Activated effector memory CD4-positive, alpha-beta T cell treated with Interleukin-2 at 50 U/mL for 16 hours (primary cell): Measurements from ENCODE around the gene NEURL1B.
"Not testable (repeated sequence)": the region's sequence is repeated elsewhere in the genome, so short reads cannot be mapped to it uniquely, and the experiment has no call there.

Source experiments
- DNase-seq: peaks from one replicate; pipeline ENCODE4 v3.0.0-alpha.2; 2020

Gene NEURL1B

DNA sequence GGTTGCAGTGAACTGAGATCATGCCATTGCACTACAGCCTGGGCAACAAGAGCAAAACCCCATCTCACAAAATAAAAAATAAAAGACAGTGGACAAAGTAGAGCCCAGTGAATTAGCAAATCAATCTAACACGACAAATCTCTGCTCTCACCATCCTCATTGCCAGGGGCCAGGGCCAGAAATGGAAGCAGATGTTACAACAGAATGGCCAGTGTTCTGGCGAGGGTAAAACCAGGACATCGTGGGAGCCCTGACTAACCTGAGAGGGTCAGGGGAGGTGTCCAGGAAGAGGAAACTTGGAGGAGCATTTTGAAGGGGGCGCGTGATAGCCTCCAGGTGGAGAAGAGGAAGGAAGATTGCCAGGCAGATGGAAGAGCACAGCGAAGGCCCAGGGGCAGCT, 58.4 kb downstream of the NEURL1B start:
- no peak for DNase-seq

DNA sequence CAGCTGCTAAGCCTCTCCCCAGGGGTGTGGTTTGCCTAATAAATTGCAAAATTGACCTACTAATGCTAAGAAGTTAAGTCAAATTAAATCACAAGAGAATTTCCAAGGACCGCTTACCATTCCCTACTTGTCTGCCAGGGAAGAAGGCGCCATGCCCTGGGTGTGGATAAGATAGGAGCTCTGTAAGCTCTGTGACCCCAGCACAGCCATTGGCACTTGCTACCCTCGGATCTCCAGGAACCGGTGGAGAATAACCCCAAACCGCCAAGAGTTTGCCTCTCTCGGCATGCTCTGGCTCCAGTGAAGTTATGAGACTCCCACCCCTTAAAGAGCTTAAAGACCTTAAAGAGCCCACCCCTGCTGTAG, 58.9 kb downstream of the NEURL1B start:
- DNase-seq = no peak

DNA sequence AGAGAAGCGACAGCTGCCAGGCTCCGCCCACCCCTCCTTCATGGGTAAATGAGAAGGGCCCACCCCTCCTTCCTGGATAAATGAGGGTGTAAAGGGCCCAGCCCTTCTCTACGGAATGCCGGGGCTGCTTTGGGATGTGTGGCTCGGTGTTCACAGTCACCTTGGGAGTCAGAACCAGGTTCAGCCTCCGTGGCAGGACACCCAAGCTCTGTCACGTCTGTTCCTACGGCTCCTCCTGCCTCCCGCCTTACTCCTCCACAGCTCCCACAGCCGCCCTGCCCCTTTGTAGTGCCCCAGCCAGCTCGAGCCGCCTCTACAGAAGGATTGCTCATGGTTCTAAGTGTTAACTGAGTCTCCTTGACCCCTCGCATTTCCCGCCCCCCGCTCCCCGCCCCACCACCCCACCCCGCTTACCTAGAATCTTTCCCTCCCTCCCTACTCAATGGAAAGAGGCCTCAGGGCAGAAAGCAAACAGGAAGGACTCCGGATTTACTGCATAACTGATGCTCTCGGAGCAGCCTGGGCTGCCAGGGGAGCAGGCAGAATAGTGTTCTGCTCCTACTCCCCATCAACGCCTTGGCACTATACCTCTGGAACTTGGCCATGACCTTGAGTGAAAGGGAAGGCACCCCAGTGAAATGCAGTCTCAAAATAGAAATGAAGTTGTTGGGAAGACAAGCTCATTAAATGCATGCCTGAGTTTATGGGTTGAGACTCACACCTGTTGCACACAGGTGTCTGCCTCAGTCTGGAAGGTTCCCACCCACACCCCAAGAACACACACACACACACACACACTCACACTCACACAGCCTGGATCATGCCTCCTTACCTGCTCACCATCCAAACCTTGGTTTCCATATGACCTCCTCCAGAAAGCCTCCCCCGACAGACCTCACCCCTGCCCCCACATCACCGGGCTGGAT, 59.6 kb downstream of the NEURL1B start:
- DNase-seq = no peak

DNA sequence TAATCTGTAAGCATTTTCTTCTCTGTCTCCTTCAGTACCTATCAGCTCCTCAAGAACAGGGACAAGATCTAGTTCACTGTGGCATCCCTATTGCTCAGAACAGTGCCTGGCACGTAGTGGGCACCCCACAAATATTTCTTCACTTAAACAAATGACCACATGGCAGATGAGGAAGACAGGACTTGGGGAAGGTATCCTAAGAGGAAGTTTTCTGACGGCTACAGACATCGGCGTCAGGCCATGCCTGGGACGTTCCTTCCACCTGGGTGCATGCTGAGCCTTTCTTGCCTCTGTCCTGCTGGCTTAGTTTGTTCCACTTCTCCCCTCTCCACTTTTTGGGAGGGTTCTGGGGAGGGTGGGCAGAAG, 60.2 kb downstream of the NEURL1B start:
- no peak for DNase-seq

DNA sequence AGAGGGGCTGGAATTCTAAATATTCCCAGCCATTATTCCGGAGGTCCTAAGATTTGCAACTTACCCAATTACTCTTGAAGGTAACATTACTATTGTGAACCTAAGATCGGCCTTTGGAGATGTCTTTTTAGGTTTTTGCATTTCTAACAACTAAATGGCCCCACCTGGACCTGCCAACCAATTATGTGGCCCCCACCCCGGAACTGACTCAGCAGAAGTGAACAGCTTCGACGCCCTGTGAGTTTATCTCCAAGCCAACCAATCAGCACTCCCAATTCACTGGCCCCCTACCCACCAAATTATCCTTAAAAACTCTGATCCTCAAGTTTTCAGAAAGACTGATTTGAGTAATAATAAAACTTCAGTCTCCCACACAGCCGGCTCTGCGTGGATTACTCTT, 62.9 kb downstream of the NEURL1B start:
- DNase-seq = no peak

DNA sequence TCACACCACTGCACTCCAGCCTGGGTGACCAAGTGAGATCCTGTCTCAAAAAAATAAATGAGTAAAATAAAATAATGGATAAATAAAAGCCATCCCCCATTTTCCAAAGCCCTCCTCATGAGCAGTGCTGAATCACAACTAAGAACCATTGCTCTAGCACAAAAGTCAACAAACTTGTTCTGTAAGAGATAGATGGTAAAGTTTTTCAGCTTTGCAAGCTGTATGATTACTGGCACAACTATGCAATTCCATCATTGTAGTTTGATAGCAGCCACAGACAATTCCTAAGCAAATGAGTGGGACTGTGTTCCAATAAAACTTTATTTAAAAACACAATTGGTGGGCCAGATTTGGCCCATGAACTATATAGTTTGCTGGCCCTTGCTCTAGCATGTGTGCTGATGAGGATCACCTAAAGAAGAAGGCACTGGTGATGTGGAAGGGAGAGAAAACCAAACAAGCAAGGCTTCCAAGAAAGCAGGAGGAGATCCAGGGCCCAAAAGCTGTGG, 64.6 kb downstream of the NEURL1B start:
- DNase-seq = no peak

DNA sequence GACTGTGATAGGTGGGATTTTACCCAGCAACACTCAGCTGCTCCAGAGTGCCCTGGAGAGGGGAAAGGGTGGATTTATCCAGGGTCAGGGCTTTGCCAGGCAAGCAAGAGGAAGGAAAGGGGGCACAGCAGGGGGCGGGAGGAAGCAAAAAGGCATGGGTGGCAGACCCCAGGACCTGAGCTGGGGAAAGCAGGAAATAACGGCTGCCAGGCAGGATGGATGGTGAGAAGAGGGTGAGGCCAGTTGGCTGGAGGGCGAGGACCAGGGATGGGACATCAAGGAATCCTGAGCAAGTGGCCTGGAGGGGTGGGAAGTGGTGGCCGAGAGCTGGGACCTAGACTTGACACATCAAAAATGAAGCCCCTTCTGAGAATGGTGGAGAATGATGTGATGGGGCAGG, 65.7 kb downstream of the NEURL1B start:
- DNase-seq = no peak

DNA sequence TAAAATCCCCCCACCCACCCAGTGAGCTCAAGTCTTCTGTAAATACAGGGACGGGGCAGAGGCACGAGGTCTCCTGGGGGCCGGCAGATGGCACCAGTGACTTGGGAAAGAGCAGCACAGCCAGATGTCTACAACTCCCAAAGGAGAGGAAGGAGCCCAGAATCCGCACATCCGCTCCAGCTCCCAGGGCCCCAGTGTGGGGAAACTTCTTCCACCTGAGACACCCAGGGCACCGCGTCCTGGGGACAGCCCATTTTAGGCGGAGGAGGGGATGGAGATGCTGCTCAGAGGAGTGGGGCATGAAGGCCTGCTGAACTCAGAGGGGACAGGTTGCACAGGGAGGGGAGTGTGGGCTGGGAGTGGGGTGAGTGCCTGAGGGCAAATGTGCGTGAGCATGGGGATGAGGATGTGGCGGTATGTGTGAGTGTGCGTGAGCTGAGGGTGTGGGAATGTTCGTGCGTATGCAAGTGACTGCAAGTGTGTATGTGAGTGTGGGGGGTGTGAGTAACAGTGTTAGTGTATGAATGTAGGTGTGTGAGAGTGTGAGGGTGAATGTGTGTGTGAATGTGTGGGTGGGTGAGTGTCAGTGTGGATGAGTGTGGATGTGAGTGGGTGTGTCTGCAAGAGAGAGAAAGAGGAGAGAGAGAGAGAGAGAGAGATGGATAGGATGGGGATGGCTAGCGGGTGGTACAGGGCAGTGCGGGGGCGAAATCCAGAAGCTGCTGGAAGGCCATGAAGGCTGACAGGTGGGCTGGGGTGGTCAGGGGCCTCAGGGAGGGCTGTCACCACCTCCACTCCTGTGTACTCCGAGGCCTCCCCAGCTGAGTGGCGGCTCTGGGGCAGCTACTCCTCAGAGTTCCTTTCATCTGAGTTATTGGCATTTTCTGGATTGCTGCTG, 66.5 kb downstream of the NEURL1B start:
- DNase-seq = no peak

DNA sequence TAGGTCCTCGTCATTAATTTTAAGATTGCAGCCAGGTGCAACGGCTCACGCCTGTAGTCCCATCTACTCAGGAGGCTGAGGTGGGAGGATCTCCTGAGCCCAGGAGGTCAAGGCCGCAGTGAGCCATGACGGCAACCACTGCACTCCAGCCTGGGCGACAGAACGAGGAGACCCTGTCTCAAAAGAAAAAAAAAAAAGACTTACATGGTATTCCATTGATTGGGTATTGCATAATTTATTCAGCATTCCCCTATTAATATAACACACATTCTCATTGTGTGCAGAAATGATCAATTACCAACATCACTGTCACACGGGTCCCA, 67.1 kb downstream of the NEURL1B start:
- no peak for DNase-seq

DNA sequence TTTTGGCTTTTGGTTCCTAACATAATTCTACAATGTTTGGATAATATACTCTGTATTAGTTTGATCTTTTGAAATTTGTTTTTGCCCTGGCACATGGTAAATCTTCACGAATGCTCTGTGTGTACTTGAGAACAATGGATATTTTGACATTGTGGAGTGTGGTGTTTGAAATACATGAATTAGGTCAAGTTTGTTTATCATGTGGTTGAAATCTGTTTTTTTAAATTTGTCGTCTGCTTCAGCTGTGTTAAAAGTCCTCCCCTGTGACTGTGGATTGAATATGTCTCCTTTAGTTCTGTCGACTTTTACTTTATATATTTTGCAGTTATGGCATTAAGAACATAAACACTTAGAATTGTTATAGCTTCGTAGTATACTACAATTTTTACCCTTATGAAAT, 69.6 kb downstream of the NEURL1B start:
- no peak for DNase-seq

DNA sequence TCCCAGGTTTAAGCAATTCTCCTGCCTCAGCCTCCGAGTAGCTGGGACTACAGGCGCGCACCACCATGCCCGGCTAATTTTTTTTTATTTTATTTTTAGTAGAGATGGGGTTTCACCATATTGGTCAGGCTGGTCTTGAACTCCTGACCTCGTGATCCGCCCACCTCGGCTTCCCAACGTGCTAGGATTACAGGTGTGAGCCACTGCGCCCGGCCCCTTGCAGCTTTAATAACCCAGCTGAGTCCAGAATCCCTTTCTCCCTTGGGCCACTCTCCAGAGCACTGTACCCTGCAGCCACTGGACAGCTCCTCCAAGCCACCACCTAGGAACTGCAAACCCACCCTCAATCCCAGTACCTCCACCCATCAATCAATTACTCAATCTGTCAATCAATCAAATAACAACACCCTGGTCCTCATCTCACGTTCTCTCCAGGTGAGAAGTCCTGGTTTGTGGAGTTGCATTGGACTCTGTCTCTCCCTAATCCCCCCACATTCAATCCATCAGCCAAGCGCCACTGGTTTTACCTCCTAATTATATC, 70.3 kb downstream of the NEURL1B start:
- not testable (repeated sequence) for DNase-seq

DNA sequence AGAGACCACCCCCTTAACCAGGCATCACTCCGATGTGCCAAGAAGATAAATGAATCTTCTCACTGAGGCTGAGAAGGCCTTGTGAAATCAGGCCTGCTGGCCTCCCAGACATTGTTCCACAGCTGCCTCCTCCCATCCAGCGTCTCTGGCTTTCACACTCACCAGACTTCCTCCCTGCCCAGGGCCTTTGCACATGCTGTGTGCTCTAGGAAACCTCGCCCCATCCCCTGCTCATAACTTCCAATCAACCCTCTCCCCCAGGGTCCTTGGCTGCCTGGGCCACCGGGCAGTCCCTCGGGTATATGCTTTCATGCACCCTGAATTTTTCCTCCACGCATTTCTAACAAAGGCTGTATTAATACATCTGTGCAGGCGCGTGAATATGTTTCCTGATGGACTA, 71.5 kb downstream of the NEURL1B start:
- no peak for DNase-seq

DNA sequence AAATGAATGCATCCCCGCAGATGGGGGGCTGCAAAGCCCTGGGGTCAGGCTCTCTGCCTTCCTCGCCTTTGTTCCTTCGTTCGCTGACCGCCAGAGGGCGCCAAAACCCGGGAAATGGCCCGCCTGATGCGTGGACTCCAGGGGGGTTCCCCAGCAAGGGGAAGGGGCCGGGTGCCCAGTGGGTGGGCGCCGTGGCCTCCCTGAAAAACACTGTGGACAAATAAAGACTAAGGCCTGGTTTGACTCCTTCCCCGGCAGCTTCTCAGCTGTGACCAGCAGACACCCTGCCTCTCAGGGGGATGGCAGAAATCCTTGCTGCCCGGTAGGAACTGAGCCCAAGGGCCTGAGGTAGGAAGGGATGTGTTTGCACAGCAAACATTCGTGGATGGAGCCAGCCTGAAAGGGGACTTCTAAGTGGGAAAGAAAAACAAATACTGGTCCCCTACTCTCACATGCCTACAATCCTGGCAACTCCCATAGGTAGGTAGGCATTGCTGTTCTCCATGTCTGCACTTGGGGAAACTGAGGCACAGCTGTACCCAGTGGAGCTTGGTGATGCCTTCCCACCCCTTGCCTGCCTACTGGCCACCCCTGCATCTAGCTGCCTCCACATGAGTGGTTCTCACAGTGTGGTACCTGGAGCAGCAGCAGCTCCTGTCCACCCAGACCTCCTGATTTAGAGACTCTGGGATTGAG, 72.2 kb downstream of the NEURL1B start:
- peak; percentile 55 for DNase-seq

DNA sequence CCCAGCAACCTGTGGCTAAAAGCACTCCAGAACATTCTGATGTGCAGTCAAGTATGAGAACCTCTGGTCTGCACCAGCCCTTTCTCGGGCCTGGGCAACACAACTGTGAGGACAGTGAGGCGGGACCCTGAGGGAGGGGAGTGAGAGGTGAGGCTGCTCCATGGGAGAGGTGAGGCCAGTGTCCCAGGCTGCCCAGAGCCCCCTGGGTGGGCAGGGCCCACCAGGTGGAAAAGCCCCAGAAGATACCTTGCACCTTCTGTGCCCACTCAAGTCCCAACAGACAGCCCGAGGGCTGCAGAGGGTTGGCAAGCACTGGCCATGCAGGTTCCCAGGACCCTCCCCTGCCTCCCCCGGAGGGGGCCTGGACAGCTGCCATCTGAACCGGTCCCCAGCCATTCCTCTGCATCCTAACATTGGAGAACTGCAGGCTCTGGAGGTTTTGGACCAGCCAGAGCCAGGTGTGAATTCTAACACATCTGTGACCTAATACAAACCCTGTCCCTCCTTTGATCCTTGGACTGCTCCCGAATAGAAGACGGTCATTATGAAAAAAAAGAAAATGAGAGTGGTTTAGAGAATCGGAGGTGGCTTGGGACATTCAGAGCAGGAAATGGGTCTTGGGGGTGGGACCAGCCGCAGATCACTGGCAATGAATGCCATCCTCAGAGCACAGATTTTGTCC, 72.9 kb downstream of the NEURL1B start:
- no peak for DNase-seq

DNA sequence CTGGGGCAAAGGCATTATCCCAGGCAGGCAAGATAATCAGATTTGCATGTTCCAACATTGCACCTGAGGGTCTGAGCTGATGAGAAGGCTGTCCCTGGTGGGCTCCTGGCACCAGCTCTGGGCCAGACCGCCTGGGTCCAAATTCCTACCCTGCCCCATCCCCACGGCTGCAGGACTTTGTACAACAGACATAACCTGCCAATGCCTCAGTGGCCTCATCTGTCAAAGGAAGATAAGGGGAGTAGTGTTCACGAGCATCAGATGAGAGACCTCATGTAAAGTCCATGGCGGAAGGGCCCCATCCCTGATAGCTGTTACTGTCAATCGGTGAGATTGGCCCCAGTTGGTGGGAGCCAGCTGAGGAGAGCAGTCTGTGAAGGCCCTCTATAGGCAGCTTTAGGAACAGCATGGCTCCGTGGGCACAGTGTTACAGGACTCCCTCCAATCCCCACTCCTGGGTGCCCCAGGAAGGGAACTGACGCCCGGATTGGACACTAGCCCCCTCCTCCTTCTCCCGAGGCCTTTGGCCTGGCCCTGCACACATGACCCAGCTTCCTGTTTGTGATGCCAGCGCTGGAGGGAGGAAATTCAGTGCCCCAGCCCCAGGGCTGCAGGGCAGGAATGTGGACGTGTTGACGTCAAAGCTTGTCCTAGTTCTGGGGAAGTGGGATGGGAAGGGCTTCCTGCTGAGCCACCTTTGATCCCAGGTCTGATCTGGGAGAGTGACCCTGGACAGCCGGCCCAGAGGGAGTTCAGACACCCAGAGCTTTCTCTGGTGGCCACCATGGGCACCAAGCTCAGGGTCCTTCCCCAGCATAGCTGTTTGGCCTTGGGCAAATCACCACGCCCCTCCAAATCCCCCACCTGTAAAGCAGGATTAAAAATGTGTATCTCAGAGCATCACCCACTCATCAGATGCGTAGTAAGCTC, 73.7 kb downstream of the NEURL1B start:
- peak; percentile 46 for DNase-seq

DNA sequence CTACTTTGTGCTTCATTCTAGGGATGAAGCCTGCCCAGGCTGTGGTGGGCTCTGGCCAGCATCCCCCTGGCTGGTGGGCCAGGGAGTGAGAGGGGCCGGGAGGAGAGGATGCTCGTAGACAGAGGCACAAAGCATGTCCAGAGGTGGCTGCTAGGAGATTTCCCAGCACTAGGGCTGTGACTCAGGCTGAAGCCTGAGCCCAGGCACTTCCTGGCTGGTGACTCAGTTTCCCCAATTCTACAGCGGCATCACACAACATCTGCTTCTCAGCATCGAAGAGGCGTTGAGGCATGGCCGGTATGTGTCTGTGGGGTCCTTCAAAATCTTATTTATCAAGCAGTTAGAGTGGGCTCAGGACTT, 74.3 kb downstream of the NEURL1B start:
- no peak for DNase-seq

DNA sequence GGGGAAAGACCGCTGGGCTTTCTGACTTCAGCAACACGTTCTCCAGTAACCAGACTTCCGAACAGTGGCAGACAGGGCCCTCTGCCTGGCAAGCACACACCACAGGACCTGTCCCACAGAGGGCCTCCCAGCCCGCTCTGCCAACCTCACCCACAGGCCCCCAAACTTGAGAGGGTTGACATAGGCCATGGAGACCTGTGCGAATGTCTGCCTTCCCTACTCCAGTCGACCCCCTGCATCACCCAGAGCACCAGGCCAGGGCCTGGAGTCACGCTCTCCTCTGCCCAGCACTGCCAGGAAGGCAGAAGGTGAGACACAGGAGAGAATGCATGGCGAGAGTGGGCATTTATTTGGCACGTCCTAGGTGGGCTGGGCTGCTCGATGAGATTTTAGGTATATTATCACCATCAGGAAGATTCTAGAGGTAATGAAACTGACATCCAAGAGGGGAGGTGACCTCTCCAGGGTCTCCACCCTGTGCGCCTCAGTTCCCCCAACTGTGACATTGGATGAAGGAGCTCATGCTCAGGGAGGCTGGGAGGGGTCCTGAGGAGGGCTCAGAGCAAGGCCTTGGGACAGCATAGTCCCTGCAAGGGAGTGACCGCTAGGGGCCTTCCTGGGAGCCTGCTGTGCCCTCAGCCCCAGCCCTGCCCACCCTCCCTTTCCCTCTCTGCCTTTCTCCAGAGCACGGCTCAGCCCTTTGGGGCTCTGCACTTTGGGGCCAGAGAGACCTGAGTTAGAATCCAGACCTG, 75.0 kb downstream of the NEURL1B start:
- no peak for DNase-seq

DNA sequence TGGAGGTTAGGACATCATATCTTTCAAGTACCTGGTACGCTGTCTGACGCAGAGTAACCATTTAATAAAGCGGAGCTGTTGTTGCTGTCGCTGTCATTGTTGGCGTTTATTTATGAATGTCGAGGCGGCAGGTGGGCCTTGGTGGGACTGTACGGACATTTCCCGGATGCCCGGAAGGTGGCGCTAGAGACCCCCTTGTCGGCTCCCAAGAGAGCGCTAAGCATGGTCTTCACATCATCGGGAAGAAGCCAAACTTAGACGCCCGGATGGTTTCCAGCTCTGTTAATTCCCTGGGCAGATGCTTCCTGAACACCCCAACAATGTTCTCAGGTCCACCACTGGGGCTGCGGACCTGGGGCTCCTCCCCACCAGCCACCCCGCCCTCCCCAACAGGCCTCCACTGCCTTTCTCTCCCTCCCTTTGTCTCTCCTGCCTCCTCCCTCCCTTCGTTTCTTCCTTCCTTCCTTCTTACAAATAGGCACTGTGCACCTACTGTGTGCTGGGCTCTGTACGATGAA, 75.8 kb downstream of the NEURL1B start:
- DNase-seq = peak; percentile 72

DNA sequence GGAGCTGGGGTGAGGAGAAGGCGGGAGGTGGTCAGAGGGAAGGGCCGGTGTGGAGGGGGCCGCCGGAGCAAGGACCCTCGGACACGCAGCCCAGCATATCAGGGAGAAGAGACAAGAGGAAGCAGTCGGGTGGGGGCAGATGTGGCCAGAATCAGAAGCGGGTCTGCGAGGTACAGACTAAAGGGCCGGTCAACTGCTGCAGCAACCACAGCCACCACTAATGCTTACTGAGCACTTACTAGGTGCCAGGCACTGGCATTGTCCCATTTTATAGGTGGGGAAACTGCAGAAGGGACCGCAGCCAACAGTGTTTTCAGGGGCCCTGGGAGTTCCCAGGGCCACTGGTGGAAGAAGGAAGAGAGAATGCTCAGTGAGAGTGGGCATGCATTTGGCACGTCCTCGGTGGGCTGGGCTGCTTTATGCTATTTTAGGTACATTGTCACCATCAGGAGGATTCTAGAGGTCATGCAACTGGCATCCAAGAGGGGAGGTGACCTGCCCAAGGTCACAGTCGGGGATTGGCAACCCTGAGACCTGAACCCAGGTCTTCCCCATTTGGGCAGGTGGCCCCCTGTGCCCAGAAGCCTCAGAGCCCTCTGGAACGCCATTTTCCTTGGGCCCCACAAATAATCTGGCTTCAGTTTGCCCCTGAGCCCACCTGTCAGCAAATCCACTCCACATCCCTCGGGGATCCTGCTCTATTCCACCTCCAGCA, 76.6 kb downstream of the NEURL1B start:
- DNase-seq = no peak
